ENCODE measurements around the gene SETDB1. TPM values are rescaled to one million over a fixed set of nuclear protein-coding genes. Genes with fewer than 3 reads are reported as not detected.
A peak's percentile ranks its signal among the peaks of the same experiment; 100 is the strongest.

SETDB1 gene
- total and polyA plus RNA-seq, 11 donors: 12.5 to 28.0 (median 16.8) TPM

DNA sequence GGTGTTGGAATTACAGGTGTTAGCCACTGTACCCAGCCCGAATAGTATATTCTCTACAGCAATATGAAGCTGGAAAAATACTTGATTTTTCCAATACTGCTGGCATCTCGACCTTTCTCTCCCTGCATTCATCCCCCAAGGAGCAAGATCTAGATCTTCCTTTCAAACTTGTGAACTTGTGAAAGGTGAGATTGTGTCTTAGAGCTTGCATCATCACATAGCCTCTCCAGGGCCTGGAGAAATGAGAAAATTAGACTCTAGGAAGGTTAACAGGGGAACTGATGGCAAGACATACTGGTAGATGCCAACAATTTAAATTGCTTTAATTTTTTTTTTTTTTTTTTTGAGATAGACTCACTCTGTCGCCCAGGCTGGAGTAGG is 84.2 kb downstream of the SETDB1 start:
- Histone ChIP-seq H3K36me3 (peaks cover 0 to 7% (median 0%) of the 10 kb centered on the region in 9 donors), H3K4me3 (no peak overlapping the region), H3K4me1 (peaks cover 6 to 77% (median 53%) of the 10 kb centered on the region in 12 donors), H3K9me3 (no peaks in the 10 kb centered on the region), H3K27me3 (no peaks in the 10 kb centered on the region), H3K27ac (peak overlapping the region in 6 of 12 donors; percentile 1 to 94 (median 86))
- DNase-seq: no peak
- 88 to 92% (median 91%) methylated on average over 3 of the region's 3 CpGs for WGBS, 4 donors
- ATAC-seq: no peak
- no peak for TF ChIP-seq POLR2A (IDR thresholded peaks at IDR 0.05)
- TF ChIP-seq, protein P1, sequence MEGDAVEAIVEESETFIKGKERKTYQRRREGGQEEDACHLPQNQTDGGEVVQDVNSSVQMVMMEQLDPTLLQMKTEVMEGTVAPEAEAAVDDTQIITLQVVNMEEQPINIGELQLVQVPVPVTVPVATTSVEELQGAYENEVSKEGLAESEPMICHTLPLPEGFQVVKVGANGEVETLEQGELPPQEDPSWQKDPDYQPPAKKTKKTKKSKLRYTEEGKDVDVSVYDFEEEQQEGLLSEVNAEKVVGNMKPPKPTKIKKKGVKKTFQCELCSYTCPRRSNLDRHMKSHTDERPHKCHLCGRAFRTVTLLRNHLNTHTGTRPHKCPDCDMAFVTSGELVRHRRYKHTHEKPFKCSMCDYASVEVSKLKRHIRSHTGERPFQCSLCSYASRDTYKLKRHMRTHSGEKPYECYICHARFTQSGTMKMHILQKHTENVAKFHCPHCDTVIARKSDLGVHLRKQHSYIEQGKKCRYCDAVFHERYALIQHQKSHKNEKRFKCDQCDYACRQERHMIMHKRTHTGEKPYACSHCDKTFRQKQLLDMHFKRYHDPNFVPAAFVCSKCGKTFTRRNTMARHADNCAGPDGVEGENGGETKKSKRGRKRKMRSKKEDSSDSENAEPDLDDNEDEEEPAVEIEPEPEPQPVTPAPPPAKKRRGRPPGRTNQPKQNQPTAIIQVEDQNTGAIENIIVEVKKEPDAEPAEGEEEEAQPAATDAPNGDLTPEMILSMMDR (IDR thresholded peaks at IDR 0.05): no peak
- intact Hi-C loops (cut with DNase I): no loop called here

DNA sequence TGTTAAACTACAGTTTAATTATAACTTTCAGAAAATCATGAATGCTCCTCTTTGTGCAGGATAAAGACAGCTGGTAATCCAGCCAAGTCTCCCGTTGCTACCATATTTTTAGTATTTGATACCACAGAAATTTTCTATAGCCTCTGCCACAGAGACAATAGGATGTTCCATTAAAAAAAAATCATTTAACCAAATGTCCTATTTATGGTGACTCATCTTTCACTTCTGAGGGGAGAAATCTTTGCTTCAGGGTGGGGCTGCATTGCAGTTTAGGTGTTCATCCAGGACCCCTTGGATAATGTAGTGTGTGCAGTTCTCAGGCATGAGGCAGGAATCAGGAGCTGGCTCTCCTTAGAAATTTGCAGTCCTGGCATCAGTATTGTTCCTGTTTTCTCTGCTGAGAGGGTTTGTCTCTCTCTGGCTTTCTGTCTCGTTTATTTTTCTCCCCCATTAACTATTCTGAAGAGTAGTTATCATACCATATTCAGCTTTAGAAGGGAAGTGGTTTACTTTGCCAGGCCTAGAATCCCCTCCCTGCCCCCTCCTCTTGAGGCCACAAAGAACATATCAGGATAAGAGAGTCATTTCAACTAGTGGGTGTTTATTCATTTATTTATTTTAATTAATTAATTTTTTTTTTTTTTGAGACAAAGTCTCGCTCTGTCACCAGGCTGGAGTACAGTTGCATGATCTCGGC is 85.1 kb downstream of the SETDB1 start:
- DNase-seq: no peak
- ATAC-seq: no peak
- intact Hi-C loops (cut with DNase I): no loop called here
- Histone ChIP-seq H3K27ac (peak overlapping the region; percentile 54 to 97 (median 84)), H3K9me3 (no peaks in the 10 kb centered on the region), H3K4me3 (no peak overlapping the region), H3K36me3 (peaks cover 0 to 7% (median 0%) of the 10 kb centered on the region in 9 donors), H3K27me3 (no peaks in the 10 kb centered on the region), H3K4me1 (peaks cover 6 to 75% (median 52%) of the 10 kb centered on the region in 12 donors)
- no peak for TF ChIP-seq POLR2A (IDR thresholded peaks at IDR 0.05)
- TF ChIP-seq, protein P1 (IDR thresholded peaks at IDR 0.05): no peak
- WGBS, 4 donors: 42 to 56% (median 49%) methylated on average over 4 of the region's 4 CpGs

DNA sequence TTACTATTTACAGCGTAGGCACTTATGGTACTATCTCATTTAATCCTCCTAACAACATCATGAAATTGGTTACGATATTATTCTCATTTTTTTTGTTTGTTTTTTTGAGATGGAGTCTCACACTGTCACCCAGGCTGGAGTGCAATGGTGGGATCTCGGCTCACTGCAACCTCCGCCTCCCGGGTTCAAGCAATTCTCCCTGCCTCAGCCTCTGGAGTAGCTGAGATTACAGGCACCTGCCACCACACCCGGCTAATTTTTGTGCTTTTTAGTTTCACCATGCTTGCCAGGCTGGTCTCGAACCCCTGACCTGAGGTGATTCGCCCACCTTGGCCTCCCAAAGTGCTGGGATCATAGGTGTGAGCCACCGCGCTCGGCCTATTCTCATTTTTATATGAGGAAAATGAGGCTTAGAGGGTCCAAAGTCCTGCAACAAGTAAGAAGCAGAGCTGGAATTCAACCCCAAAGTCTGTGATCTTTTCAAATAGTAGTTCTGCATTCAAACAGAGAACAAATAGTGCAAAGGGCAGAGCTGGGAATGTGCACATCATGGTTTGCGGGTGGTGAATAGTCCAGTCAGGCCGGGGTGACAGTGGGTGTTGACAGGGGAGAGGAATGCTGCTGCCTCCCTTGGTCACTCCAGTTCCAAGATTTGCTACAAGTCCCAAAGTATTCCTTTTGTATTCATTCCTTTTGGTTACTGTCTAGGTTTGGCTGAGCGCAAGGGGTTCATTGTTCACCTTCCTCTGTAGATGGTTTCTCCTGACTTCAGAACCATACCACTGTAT is 86.7 kb downstream of the SETDB1 start:
- peak; percentile 29 to 57 (median 50) for ATAC-seq
- WGBS, 4 donors: 81 to 86% (median 83%) methylated on average over 14 of the region's 14 CpGs
- intact Hi-C loops (cut with DNase I): no loop called here
- Histone ChIP-seq H3K4me3 (peak overlapping the region in 1 of 12 donors; percentile 11), H3K27ac (peak overlapping the region; percentile 57 to 97 (median 84)), H3K27me3 (no peaks in the 10 kb centered on the region), H3K9me3 (no peaks in the 10 kb centered on the region), H3K4me1 (peaks cover 0 to 64% (median 41%) of the 10 kb centered on the region in 12 donors), H3K36me3 (peaks cover 0 to 17% (median 3%) of the 10 kb centered on the region in 9 donors)
- no peak for TF ChIP-seq POLR2A (IDR thresholded peaks at IDR 0.05)
- TF ChIP-seq, protein P1 (IDR thresholded peaks at IDR 0.05): no peak
- peak in 2 of 5 donors; percentile 54 to 59 for DNase-seq

DNA sequence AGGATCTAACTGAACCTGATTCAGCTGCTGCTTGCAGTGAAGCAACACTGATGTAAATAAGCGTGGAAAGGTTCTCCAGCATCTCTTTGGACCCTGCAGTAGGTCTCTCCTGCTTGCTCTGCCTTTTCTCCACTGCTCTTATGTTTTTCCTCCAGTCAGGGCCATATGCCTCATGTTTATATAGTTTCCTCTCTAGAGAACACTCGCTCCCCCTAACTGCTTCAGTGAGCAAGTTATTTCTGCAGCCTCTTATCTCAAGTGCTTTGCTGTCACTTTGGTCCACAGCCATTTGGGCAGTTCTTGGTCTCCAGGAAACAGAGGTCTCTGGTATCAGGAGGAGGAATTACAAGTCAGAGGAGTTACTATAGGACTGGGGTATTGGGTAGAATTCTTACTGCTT is 87.4 kb downstream of the SETDB1 start:
- DNase-seq: peak in 4 of 5 donors; percentile 52 to 65 (median 63)
- peaks cover 0 to 62% (median 39%) of the 10 kb centered on the region in 12 donors for H3K4me1 ChIP-seq
- H3K9me3 ChIP-seq: no peaks in the 10 kb centered on the region
- intact Hi-C loops (cut with DNase I): no loop called here
- WGBS, 4 donors: 21 to 54% (median 37%) methylated on average over 2 of the region's 2 CpGs
- H3K27ac ChIP-seq: peak overlapping the region; percentile 57 to 97 (median 84)
- TF ChIP-seq, protein P1 (IDR thresholded peaks at IDR 0.05): peak in 3 of 12 donors; percentile 11 to 17 (median 13)
- peak in 1 of 2 donors; percentile 43 for TF ChIP-seq POLR2A (IDR thresholded peaks at IDR 0.05)
- H3K27me3 ChIP-seq: no peaks in the 10 kb centered on the region
- peak overlapping the region in 1 of 12 donors; percentile 11 for H3K4me3 ChIP-seq
- peaks cover 0 to 23% (median 10%) of the 10 kb centered on the region in 9 donors for H3K36me3 ChIP-seq
- ATAC-seq: peak; percentile 79 to 86 (median 80)
